Breast epithelium (tissue), 3 donors: Measurements from ENCODE around the gene MRPL43.

ENCODE experiments used
- CTCF ChIP-seq, 3 donors: fragments of 450-650 bp; IDR thresholded peaks; one replicate each; pipeline ENCODE4 v1.5.1; 2016 to 2017; ENCODE audit warnings: antibody characterized with exemption in 3 of 3, mild to moderate bottlenecking in 3 of 3, moderate library complexity in 3 of 3
- POLR2A ChIP-seq: fragments of 450-650 bp; IDR thresholded peaks from one replicate; pipeline ENCODE4 v1.6.1; 2016; ENCODE audit warnings: antibody characterized with exemption, mild to moderate bottlenecking, moderate library complexity
- POLR2AphosphoS5 ChIP-seq, 3 donors: sonication (generic); formaldehyde crosslinking; IDR thresholded peaks; one replicate each; pipeline ENCODE4 v1.6.1; 2017; ENCODE audit warnings: antibody characterized with exemption in 3 of 3

GRCh38 chr10:101015582-101015973, 28.3 kb upstream of the MRPL43 start:
- TF ChIP-seq CTCF (IDR thresholded peaks at IDR 0.05) (no peak), POLR2AphosphoS5 (IDR thresholded peaks at IDR 0.05) (no peak), POLR2A (no peak)
